Kidney (tissue), 14 donors: ENCODE data around the gene RNF212B. TPM values are rescaled to one million over a fixed set of nuclear protein-coding genes. Genes with fewer than 3 reads are reported as not detected.

Source experiments
- DNase-seq, 5 donors: peaks; one replicate each; pipeline ENCODE4 v3.0.0-alpha.2; 2013 to 2020
- FAIRE-seq: peaks from 2 replicates; lab custom pipeline; 2012; peaks lifted over from hg19 to GRCh38; lab: Jason Lieb, UNC
- H3K27ac ChIP-seq, 2 donors: one replicate each; pipeline ENCODE4 v1.7.0; 2013; ENCODE audit warnings: low read depth in 2 of 2, low read length in 2 of 2, inconsistent platforms in 1 of 2
- H3K27me3 ChIP-seq: one replicate; pipeline ENCODE4 v1.7.1; 2013; ENCODE audit warnings: low read length, inconsistent platforms; ENCODE audit not compliant: control insufficient read depth, insufficient read depth
- H3K36me3 ChIP-seq, 3 donors: one replicate each; pipeline versions ENCODE4 v1.7.0 to v1.7.1; 2013; ENCODE audit warnings: low read length in 3 of 3, control low read depth in 1 of 3, inconsistent platforms in 1 of 3; ENCODE audit not compliant: insufficient read depth in 3 of 3, control insufficient read depth in 2 of 3
- H3K4me1 ChIP-seq, 3 donors: one replicate each; pipeline versions ENCODE4 v1.7.0 to v1.7.1; 2013; ENCODE audit warnings: low read length in 3 of 3, inconsistent platforms in 1 of 3, low read depth in 1 of 3; ENCODE audit not compliant: control insufficient read depth in 2 of 3, insufficient read depth in 2 of 3
- H3K4me3 ChIP-seq, 3 donors: one replicate each; pipeline versions ENCODE4 v1.7.0 to v1.8.1; 2013; ENCODE audit warnings: low read length in 3 of 3, control low read depth in 1 of 3, inconsistent platforms in 1 of 3
- H3K9ac ChIP-seq, 3 donors: one replicate each; pipeline versions ENCODE4 v1.7.0 to v1.7.1; 2013; ENCODE audit warnings: low read length in 3 of 3, control low read depth in 1 of 3, inconsistent platforms in 1 of 3
- H3K9me3 ChIP-seq, 3 donors: one replicate each; pipeline versions ENCODE4 v1.7.0 to v1.7.1; 2013; ENCODE audit warnings: low read length in 3 of 3, control low read depth in 1 of 3, inconsistent platforms in 1 of 3; ENCODE audit not compliant: control insufficient read depth in 2 of 3, insufficient read depth in 1 of 3
- CTCF ChIP-seq: IDR thresholded peaks from 3 replicates; pipeline ENCODE4 v1.5.1; 2012; ENCODE audit warnings: mild to moderate bottlenecking, moderate library complexity, borderline replicate concordance; ENCODE audit not compliant: insufficient read depth; ENCODE audit errors: extremely low read depth
- intact Hi-C: fragments of 100-400 bp; cut with DNase I; formaldehyde crosslinking; loops from one replicate; pipeline ENCODE4 v1.11.1; 2022
- polyA plus RNA-seq: library from polyadenylated mRNA; stranded (reverse); fragments of 350-450 nt; fragmentation: Illumina TruSeq; extraction: RNeasy Lipid Tissue Mini Kit (QIAGEN cat#74804); gene quantifications from one replicate; pipeline ENCODE4 v1.2.3, GENCODE V29; 2014; ENCODE audit warnings: low read depth, low replicate concordance; ENCODE audit not compliant: insufficient read depth
- total RNA-seq: library from RNA; stranded (reverse); fragmentation: NEBNext Ultra II Directional; extraction: Animal tissue kit (Norgen Biotek cat#: 25700); gene quantifications from one replicate; pipeline ENCODE4 v1.2.1, GENCODE V29; 2021
- donor health status: control.
- donor health status: control.
- donor health status: control.
- donor health status: control.
- donor health status: control.
- donor health status: DM: yes; HTN: yes; CAD: no.
- donor health status: Normal renal cell carcinoma (clear cell type).

RNF212B gene
- total and polyA plus RNA-seq, 2 donors from 2014 or later: 2.8 TPM; not detected in 1

DNA sequence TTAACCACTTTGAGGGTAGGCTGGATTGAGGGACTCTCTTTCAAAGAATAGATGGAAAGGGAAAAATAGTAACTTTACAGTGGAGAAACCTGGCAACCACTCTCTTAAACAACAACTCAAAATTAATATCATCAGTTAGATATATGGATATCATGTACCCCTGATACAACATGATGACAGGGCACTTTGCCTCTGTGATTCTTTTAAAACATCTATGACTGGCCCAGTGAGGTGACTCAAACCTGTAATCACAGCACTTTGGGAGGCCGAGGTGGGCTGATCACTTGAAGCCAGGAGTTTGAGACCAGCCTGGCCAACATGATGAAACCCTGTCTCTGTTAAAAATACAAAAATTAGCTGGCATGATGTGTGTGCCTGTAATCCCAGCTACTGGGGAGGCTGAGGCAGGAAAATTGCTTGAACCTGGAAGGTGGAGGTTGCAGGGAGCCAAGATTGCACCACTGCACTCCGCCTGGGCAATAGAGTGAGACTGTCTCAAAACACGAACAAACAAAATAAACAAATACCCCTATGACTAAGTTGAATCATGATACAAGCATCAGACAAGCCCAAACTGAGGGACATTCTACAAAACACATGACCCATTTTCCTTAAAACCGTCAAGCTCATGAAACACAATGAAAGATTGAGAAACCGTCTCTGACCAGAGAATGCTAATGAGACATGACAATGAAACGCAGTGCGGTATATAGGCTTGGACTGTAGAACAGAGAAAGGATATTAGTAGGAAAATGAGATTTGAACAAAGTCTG lies 27.9 kb upstream of the RNF212B start:
- DNase-seq (no peak), FAIRE-seq (no peak)
- Histone ChIP-seq H3K36me3 (no peaks in the 10 kb centered on the region), H3K4me1 (no peaks in the 10 kb centered on the region), H3K9me3 (no peaks in the 10 kb centered on the region), H3K27me3 (no peaks in the 10 kb centered on the region), H3K27ac (no peak overlapping the region), H3K9ac (no peak overlapping the region), H3K4me3 (no peak overlapping the region)
- no peak for TF ChIP-seq CTCF
- intact Hi-C loops: no loop called here

GRCh38 chr14:23215421-23215820 lies 22.3 kb upstream of the RNF212B start:
- intact Hi-C loops: no loop called here
- Histone ChIP-seq H3K9ac (no peak overlapping the region), H3K9me3 (no peaks in the 10 kb centered on the region), H3K27ac (no peak overlapping the region), H3K36me3 (no peaks in the 10 kb centered on the region), H3K4me3 (no peak overlapping the region), H3K4me1 (no peaks in the 10 kb centered on the region), H3K27me3 (no peaks in the 10 kb centered on the region)
- TF ChIP-seq CTCF: no peak
- DNase-seq: no peak
- FAIRE-seq: no peak

GRCh38 chr14:23217032-23218020 lies 20.4 kb upstream of the RNF212B start:
- Histone ChIP-seq H3K9me3 (no peaks in the 10 kb centered on the region), H3K27me3 (no peaks in the 10 kb centered on the region), H3K27ac (no peak overlapping the region), H3K36me3 (no peaks in the 10 kb centered on the region), H3K4me1 (no peaks in the 10 kb centered on the region), H3K4me3 (no peak overlapping the region), H3K9ac (no peak overlapping the region)
- FAIRE-seq (no peak), DNase-seq (peak in 1 of 5 donors; percentile 34)
- no peak for TF ChIP-seq CTCF
- intact Hi-C loops: no loop called here
